Measurements from ENCODE around the gene CTNNA3. TPM values are rescaled to one million over a fixed set of nuclear protein-coding genes. Genes with fewer than 3 reads are reported as not detected.

The CTNNA3 gene
- total RNA-seq, 1 donor from 2014 or later = 0.30 TPM

DNA sequence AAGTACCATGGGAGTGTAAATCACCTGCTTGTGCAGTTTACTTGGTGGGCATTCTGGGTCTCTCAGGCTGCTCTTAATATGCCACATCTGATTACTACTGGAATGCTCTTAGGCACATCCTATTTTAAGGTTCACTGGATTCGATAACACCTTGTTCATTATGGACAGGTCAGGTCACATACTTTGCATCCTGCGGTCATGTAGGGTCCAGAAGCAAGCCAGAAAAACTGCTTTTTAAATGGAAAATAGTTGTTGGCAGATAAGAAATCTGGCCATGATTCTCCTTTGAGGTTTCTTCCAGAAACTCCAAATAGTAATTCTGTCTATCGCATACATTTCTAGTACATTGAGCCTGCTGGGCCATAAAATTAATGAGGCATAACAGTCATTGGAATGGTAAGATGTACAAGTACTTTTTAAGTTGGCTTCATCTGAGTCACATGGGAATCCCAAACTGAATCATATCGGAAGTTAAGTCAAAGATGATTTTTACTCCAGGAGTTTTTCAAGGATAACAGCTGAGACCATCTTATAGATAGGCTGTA lies 398.3 kb downstream of the CTNNA3 start:
- H3K4me3 Mint-ChIP-seq (ENCODE audit: unreplicated experiment) = no peak overlapping the region
- TF ChIP-seq, protein P1, sequence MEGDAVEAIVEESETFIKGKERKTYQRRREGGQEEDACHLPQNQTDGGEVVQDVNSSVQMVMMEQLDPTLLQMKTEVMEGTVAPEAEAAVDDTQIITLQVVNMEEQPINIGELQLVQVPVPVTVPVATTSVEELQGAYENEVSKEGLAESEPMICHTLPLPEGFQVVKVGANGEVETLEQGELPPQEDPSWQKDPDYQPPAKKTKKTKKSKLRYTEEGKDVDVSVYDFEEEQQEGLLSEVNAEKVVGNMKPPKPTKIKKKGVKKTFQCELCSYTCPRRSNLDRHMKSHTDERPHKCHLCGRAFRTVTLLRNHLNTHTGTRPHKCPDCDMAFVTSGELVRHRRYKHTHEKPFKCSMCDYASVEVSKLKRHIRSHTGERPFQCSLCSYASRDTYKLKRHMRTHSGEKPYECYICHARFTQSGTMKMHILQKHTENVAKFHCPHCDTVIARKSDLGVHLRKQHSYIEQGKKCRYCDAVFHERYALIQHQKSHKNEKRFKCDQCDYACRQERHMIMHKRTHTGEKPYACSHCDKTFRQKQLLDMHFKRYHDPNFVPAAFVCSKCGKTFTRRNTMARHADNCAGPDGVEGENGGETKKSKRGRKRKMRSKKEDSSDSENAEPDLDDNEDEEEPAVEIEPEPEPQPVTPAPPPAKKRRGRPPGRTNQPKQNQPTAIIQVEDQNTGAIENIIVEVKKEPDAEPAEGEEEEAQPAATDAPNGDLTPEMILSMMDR (IDR thresholded peaks at IDR 0.05) = no peak
- H3K36me3 Mint-ChIP-seq (ENCODE audit: unreplicated experiment) = no peaks in the 10 kb centered on the region
- no peak for DNase-seq (ENCODE audit: extremely low spot score, unreplicated experiment)
- H3K4me1 Mint-ChIP-seq (ENCODE audit: unreplicated experiment) = no peaks in the 10 kb centered on the region
- no peaks in the 10 kb centered on the region for H3K27me3 Mint-ChIP-seq (ENCODE audit: unreplicated experiment)
- no peaks in the 10 kb centered on the region for H3K9me3 Mint-ChIP-seq (ENCODE audit: unreplicated experiment)
- H3K27ac Mint-ChIP-seq (ENCODE audit: unreplicated experiment) = no peak overlapping the region

DNA sequence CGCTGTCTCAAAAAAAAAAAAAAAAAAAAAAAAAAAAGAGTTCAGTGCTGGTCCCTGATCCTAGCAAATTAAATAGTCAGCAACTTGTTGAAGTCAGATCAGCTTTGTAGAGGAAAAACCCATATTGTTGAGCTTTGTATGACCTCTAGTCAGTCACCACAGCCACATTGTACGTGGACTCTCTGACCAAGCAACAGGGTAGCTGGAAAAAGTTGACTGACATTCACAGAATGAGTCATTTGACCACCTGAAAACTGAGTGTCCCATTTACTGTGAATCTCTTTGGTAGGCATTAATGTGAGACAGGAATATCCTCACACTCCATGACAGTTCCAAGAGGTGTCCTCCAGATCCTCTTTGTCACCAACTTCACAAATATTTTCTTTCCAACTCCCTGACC lies 399.1 kb downstream of the CTNNA3 start:
- no peak overlapping the region for H3K4me3 Mint-ChIP-seq (ENCODE audit: unreplicated experiment)
- DNase-seq (ENCODE audit: extremely low spot score, unreplicated experiment) = no peak
- H3K27me3 Mint-ChIP-seq (ENCODE audit: unreplicated experiment) = no peaks in the 10 kb centered on the region
- no peaks in the 10 kb centered on the region for H3K4me1 Mint-ChIP-seq (ENCODE audit: unreplicated experiment)
- TF ChIP-seq, protein P1 (IDR thresholded peaks at IDR 0.05) = no peak
- H3K36me3 Mint-ChIP-seq (ENCODE audit: unreplicated experiment) = no peaks in the 10 kb centered on the region
- H3K27ac Mint-ChIP-seq (ENCODE audit: unreplicated experiment) = no peak overlapping the region
- no peaks in the 10 kb centered on the region for H3K9me3 Mint-ChIP-seq (ENCODE audit: unreplicated experiment)

DNA sequence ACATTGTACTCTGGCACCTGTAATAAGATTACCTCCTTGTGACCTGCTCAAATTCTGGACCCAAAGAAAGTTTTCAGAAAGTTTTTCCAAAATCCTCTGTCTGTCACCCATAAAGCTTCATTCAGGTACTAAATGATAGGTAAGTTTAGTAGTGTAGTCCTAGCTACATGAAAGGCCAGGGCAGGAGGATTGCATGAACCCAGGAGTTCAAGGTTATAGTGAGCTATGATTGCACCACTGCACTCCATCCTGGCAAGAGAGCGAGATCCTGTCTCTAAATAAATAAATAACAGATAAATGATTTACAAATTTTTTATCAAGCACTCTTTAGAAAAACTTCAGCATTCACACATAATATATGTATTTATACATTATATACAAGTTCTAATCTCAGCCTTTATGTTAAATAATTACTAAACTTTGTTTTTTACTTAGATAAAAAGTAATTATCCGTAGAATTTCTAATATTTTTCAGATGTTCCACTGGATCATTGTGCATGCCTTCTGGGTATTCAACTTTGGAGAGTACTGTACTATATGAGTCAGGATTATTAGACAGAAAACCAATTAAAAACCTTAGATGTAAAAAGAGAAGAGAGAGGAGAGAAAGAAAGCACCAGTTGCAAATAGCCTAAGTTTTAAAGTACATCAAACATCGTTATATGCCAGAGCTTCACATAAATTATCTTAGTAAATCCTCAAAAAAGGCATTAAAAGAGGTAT lies 407.1 kb downstream of the CTNNA3 start:
- H3K27me3 Mint-ChIP-seq (ENCODE audit: unreplicated experiment) = peaks cover 11% of the 10 kb centered on the region
- TF ChIP-seq, protein P1 (IDR thresholded peaks at IDR 0.05) = no peak
- no peaks in the 10 kb centered on the region for H3K36me3 Mint-ChIP-seq (ENCODE audit: unreplicated experiment)
- H3K9me3 Mint-ChIP-seq (ENCODE audit: unreplicated experiment) = no peaks in the 10 kb centered on the region
- H3K27ac Mint-ChIP-seq (ENCODE audit: unreplicated experiment) = no peak overlapping the region
- no peak for DNase-seq (ENCODE audit: extremely low spot score, unreplicated experiment)
- no peak overlapping the region for H3K4me3 Mint-ChIP-seq (ENCODE audit: unreplicated experiment)
- no peaks in the 10 kb centered on the region for H3K4me1 Mint-ChIP-seq (ENCODE audit: unreplicated experiment)

DNA sequence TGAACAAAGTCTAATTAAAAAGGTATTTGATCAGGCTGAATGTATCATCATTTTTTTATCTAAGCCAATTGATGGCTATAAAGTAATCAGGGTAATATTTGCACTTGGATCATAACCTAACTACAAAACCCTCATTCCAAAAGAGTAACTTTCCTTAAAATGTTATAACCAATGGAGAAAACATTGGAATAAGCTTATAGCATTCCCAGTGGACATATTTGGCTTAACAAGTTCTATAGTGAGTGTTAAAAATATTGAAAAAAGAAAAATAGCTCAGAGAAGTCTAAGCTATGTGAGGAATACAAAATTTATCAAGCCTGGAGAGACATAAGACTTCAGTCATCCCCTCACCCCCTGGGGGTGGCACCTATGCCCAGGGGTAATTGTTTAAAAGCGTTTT lies 411.4 kb downstream of the CTNNA3 start:
- DNase-seq (ENCODE audit: extremely low spot score, unreplicated experiment) = no peak
- TF ChIP-seq, protein P1 (IDR thresholded peaks at IDR 0.05) = no peak
- Mint-ChIP-seq H3K27me3 (ENCODE audit: unreplicated experiment) (peaks cover 11% of the 10 kb centered on the region), H3K4me1 (ENCODE audit: unreplicated experiment) (no peaks in the 10 kb centered on the region), H3K4me3 (ENCODE audit: unreplicated experiment) (no peak overlapping the region), H3K9me3 (ENCODE audit: unreplicated experiment) (no peaks in the 10 kb centered on the region), H3K27ac (ENCODE audit: unreplicated experiment) (no peak overlapping the region), H3K36me3 (ENCODE audit: unreplicated experiment) (no peaks in the 10 kb centered on the region)

DNA sequence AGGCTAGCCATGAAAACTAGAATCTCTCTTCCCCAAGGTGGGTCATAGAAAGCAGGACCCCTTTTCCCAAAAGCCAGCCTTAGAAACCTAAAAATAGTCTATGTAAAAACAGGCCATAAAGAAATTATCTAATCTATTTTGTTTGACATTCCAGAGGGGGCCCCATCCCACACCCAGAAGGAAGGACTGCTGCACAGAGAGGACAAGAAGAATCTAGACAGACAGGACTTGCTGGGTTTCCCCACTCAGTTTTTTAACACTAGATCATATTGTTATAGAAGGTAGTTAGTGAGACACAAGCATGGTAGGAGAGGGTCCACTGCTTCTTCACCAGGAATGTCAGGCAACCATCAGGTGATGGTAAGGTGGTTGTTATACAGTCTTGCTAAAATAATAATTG lies 413.1 kb downstream of the CTNNA3 start:
- no peaks in the 10 kb centered on the region for H3K36me3 Mint-ChIP-seq (ENCODE audit: unreplicated experiment)
- no peaks in the 10 kb centered on the region for H3K4me1 Mint-ChIP-seq (ENCODE audit: unreplicated experiment)
- no peak overlapping the region for H3K4me3 Mint-ChIP-seq (ENCODE audit: unreplicated experiment)
- H3K9me3 Mint-ChIP-seq (ENCODE audit: unreplicated experiment) = no peaks in the 10 kb centered on the region
- H3K27ac Mint-ChIP-seq (ENCODE audit: unreplicated experiment) = no peak overlapping the region
- peaks cover 5% of the 10 kb centered on the region for H3K27me3 Mint-ChIP-seq (ENCODE audit: unreplicated experiment)
- TF ChIP-seq, protein P1 (IDR thresholded peaks at IDR 0.05) = no peak
- no peak for DNase-seq (ENCODE audit: extremely low spot score, unreplicated experiment)
